ENCODE results near the gene ADK. TPM values are rescaled to one million over a fixed set of nuclear protein-coding genes. Genes with fewer than 3 reads are reported as not detected.

Gene ADK
- total and polyA plus RNA-seq, 2 of the 13 experiments (the other 11 are each of a cell fraction or from before 2014, with no cell fraction given), result 48.6 to 79.1 TPM

DNA sequence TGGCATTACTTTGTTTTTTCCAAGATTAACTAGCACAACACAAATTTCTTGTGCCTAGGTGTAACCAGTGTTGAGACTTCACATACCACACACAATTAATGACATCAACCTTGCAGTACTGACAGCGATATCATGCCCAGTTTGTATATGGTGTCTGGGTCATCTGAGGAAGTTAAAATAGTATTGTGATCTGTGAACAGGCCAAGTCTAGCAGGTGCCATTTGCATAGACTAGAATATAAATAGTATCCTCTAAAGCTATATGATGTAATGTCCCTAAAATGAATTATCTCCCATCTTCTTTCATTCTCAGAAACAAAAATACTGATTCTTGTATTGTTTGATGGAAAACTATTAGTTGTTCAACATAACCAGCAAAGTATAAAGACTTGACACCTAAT, 499.6 kb downstream of the ADK start:
- in situ Hi-C loops (cut with HindIII; ENCODE audit: extremely low pct_ligation_motif_present, low pct_unique_long_range_greater_than_20kb) (no loop called here), intact Hi-C loops (cut with micrococcal nuclease; ENCODE audit: unreplicated experiment) (no loop called here)
- H4K20me1 ChIP-seq (ENCODE audit: insufficient read depth, low read length), result no peaks in the 10 kb centered on the region
- CTCF ChIA-PET (ENCODE audit: low intra/inter-chr PET ratio, low total read pairs), result no interaction called here
- no peak overlapping the region for H3K4me2 ChIP-seq (ENCODE audit: low read depth, low read length)
- no peak for FAIRE-seq
- peaks cover under 1 to 1% of the 10 kb centered on the region in 2 experiments; a peak in 2 of 5 replicates for H3K36me3 ChIP-seq (replicated peaks in 1 of 2; ENCODE audit: control insufficient read depth in 1 of 2, insufficient read depth in 2 of 2, low read length in 2 of 2)
- no peaks in the 10 kb centered on the region for H3K79me2 ChIP-seq (ENCODE audit: insufficient read depth, low read length)
- no peak overlapping the region for H3K9ac ChIP-seq (ENCODE audit: insufficient read depth, low read depth, low read length)
- POLR2A ChIA-PET, result no interaction called here
- H3K9me3 ChIP-seq (ENCODE audit: low read length), result no peaks in the 10 kb centered on the region
- 96% methylated on average over 1 of the region's 1 CpG for WGBS (ENCODE audit: low lambda C conversion rate)
- no peak for DNase-seq (ENCODE audit: low spot score)
- H3K4me3 ChIP-seq (replicated peaks in 1 of 3; ENCODE audit: insufficient read depth in 1 of 3, low read depth in 2 of 3, low read length in 3 of 3), result no peak overlapping the region
- no peak for ATAC-seq
- H3K4me1 ChIP-seq (ENCODE audit: insufficient read depth, low read length), result no peaks in the 10 kb centered on the region
- no peaks in the 10 kb centered on the region for H3K27me3 ChIP-seq (ENCODE audit: control insufficient read depth in 1 of 2, insufficient read depth in 2 of 2, low read length in 2 of 2)
- H3K27ac ChIP-seq (ENCODE audit: extremely low read length, insufficient read depth, low read length), result no peak overlapping the region
- no TSS peak for BruUV-seq (replicated peaks)
- H2AFZ ChIP-seq (ENCODE audit: low read length), result no peak overlapping the region
- TF ChIP-seq ZNF3 (CRISPR knock-in tag; IDR thresholded peaks at IDR 0.05) (no peak), ZSCAN22 (CRISPR knock-in tag; IDR thresholded peaks at IDR 0.05) (no peak), SSRP1 (CRISPR knock-in tag; IDR thresholded peaks at IDR 0.05) (no peak), AGO2 (optimal IDR thresholded peaks at IDR 0.05; ENCODE audit: low read depth, low read length) (no peak), ATRX (CRISPR knock-in tag; IDR thresholded peaks at IDR 0.05; ENCODE audit: borderline replicate concordance) (no peak), HOXA3 (CRISPR knock-in tag; IDR thresholded peaks at IDR 0.05) (no peak), PHF8 (CRISPR knock-in tag; IDR thresholded peaks at IDR 0.05) (no peak), MAFF (IDR thresholded peaks at IDR 0.05; ENCODE audit: low read depth, low read length) (no peak), ZFP90 (CRISPR knock-in tag; IDR thresholded peaks at IDR 0.05; ENCODE audit: borderline replicate concordance) (no peak), ATF7 (IDR thresholded peaks at IDR 0.05) (no peak), ATF7 (CRISPR knock-in tag; IDR thresholded peaks at IDR 0.05) (no peak), ZNF564 (CRISPR knock-in tag; IDR thresholded peaks at IDR 0.05) (no peak)
- TF ChIP-seq, protein P1, sequence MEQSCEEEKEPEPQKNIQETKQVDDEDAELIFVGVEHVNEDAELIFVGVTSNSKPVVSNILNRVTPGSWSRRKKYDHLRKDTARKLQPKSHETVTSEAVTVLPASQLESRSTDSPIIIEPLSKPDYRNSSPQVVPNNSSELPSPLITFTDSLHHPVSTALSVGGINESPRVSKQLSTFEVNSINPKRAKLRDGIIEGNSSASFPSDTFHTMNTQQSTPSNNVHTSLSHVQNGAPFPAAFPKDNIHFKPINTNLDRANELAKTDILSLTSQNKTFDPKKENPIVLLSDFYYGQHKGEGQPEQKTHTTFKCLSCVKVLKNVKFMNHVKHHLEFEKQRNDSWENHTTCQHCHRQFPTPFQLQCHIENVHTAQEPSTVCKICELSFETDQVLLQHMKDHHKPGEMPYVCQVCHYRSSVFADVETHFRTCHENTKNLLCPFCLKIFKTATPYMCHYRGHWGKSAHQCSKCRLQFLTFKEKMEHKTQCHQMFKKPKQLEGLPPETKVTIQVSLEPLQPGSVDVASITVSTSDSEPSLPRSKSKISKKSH (CRISPR knock-in tag; IDR thresholded peaks at IDR 0.05; ENCODE audit: borderline replicate concordance), result no peak
- TF ChIP-seq, protein P2, sequence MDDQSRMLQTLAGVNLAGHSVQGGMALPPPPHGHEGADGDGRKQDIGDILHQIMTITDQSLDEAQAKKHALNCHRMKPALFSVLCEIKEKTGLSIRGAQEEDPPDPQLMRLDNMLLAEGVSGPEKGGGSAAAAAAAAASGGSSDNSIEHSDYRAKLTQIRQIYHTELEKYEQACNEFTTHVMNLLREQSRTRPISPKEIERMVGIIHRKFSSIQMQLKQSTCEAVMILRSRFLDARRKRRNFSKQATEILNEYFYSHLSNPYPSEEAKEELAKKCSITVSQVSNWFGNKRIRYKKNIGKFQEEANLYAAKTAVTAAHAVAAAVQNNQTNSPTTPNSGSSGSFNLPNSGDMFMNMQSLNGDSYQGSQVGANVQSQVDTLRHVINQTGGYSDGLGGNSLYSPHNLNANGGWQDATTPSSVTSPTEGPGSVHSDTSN (CRISPR knock-in tag; IDR thresholded peaks at IDR 0.05; ENCODE audit: borderline replicate concordance), result no peak
- TF ChIP-seq, protein P3, sequence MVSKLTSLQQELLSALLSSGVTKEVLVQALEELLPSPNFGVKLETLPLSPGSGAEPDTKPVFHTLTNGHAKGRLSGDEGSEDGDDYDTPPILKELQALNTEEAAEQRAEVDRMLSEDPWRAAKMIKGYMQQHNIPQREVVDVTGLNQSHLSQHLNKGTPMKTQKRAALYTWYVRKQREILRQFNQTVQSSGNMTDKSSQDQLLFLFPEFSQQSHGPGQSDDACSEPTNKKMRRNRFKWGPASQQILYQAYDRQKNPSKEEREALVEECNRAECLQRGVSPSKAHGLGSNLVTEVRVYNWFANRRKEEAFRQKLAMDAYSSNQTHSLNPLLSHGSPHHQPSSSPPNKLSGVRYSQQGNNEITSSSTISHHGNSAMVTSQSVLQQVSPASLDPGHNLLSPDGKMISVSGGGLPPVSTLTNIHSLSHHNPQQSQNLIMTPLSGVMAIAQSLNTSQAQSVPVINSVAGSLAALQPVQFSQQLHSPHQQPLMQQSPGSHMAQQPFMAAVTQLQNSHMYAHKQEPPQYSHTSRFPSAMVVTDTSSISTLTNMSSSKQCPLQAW (CRISPR knock-in tag; IDR thresholded peaks at IDR 0.05), result no peak
- TF ChIP-seq, protein P4, sequence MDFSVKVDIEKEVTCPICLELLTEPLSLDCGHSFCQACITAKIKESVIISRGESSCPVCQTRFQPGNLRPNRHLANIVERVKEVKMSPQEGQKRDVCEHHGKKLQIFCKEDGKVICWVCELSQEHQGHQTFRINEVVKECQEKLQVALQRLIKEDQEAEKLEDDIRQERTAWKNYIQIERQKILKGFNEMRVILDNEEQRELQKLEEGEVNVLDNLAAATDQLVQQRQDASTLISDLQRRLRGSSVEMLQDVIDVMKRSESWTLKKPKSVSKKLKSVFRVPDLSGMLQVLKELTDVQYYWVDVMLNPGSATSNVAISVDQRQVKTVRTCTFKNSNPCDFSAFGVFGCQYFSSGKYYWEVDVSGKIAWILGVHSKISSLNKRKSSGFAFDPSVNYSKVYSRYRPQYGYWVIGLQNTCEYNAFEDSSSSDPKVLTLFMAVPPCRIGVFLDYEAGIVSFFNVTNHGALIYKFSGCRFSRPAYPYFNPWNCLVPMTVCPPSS (IDR thresholded peaks at IDR 0.05), result no peak
- TF ChIP-seq, protein P5, sequence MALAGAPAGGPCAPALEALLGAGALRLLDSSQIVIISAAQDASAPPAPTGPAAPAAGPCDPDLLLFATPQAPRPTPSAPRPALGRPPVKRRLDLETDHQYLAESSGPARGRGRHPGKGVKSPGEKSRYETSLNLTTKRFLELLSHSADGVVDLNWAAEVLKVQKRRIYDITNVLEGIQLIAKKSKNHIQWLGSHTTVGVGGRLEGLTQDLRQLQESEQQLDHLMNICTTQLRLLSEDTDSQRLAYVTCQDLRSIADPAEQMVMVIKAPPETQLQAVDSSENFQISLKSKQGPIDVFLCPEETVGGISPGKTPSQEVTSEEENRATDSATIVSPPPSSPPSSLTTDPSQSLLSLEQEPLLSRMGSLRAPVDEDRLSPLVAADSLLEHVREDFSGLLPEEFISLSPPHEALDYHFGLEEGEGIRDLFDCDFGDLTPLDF (CRISPR knock-in tag; IDR thresholded peaks at IDR 0.05), result no peak
- TF ChIP-seq, protein P6, sequence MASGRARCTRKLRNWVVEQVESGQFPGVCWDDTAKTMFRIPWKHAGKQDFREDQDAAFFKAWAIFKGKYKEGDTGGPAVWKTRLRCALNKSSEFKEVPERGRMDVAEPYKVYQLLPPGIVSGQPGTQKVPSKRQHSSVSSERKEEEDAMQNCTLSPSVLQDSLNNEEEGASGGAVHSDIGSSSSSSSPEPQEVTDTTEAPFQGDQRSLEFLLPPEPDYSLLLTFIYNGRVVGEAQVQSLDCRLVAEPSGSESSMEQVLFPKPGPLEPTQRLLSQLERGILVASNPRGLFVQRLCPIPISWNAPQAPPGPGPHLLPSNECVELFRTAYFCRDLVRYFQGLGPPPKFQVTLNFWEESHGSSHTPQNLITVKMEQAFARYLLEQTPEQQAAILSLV (CRISPR knock-in tag; IDR thresholded peaks at IDR 0.05; ENCODE audit: borderline replicate concordance), result no peak
